Stimulated activated CD8-positive, alpha-beta memory T cell treated with anti-CD3 and anti-CD28 coated beads, Interleukin-7, amount 100 ng/mL, for 24 hours (primary cell): Measurements from ENCODE around the gene PELI2.
"Not testable (repeated sequence)": the region's sequence is repeated elsewhere in the genome, so short reads cannot be mapped to it uniquely, and the experiment has no call there.

Experiments
- DNase-seq: peaks from one replicate; pipeline ENCODE4 v3.0.0-alpha.2; 2020; ENCODE audit warnings: low read depth

The PELI2 gene

GRCh38 chr14:56143025-56143424 is 24.8 kb downstream of the PELI2 start:
- DNase-seq: no peak

- DNase-seq: no peak
Observed at GRCh38 chr14:56144176-56144575, 26.0 kb downstream of the PELI2 start.

GRCh38 chr14:56145181-56145769 is 27.1 kb downstream of the PELI2 start:
- DNase-seq: no peak

- no peak for DNase-seq
Observed at GRCh38 chr14:56145965-56146364, 27.8 kb downstream of the PELI2 start.

- DNase-seq: no peak
Observed at GRCh38 chr14:56147449-56147848, 29.2 kb downstream of the PELI2 start.

- DNase-seq: no peak
Observed at GRCh38 chr14:56147986-56148901, 30.0 kb downstream of the PELI2 start.

GRCh38 chr14:56149151-56149550 is 30.9 kb downstream of the PELI2 start:
- DNase-seq: no peak

GRCh38 chr14:56149995-56150394 is 31.8 kb downstream of the PELI2 start:
- DNase-seq: no peak

GRCh38 chr14:56150645-56151345 is 32.6 kb downstream of the PELI2 start:
- DNase-seq: no peak

- no peak for DNase-seq
Observed at GRCh38 chr14:56152221-56152620, 34.0 kb downstream of the PELI2 start.

GRCh38 chr14:56153267-56153666 is 35.1 kb downstream of the PELI2 start:
- DNase-seq: no peak

- no peak for DNase-seq
Observed at GRCh38 chr14:56154321-56154720, 36.1 kb downstream of the PELI2 start.

- DNase-seq: no peak
Observed at GRCh38 chr14:56156096-56156495, 37.9 kb downstream of the PELI2 start.

GRCh38 chr14:56159066-56159465 is 40.9 kb downstream of the PELI2 start:
- no peak for DNase-seq

GRCh38 chr14:56160088-56160487 is 41.9 kb downstream of the PELI2 start:
- no peak for DNase-seq

- DNase-seq: no peak
Observed at GRCh38 chr14:56161658-56162057, 43.4 kb downstream of the PELI2 start.

- no peak for DNase-seq
Observed at GRCh38 chr14:56162476-56162875, 44.3 kb downstream of the PELI2 start.

GRCh38 chr14:56166579-56166978 is 48.4 kb downstream of the PELI2 start:
- DNase-seq: not testable (repeated sequence)

GRCh38 chr14:56168007-56168616 is 49.9 kb downstream of the PELI2 start:
- DNase-seq: no peak

GRCh38 chr14:56170028-56170427 is 51.8 kb downstream of the PELI2 start:
- DNase-seq: no peak

GRCh38 chr14:56170877-56171422 is 52.7 kb downstream of the PELI2 start:
- no peak for DNase-seq

- no peak for DNase-seq
Observed at GRCh38 chr14:56172074-56172473, 53.9 kb downstream of the PELI2 start.
